Peyer's patch (tissue), 4 donors: ENCODE measurements around the gene RNF217.

Experiments used
- POLR2A ChIP-seq, 2 donors: fragments of 450-650 bp; IDR thresholded peaks; one replicate each; pipeline ENCODE4 v1.5.1; 2017; ENCODE audit warnings: antibody characterized with exemption in 2 of 2, mild to moderate bottlenecking in 2 of 2, moderate library complexity in 2 of 2
- TF ChIP-seq, protein P1 (sequence below), 6 experiments: fragments of 450-650 bp in 4 of 6; fragments of 200-600 bp in 2 of 6; sonication (generic) in 1 of 6; IDR thresholded peaks; one replicate each; pipeline ENCODE4 v1.5.1; 2017 to 2019; ENCODE audit warnings: antibody characterized with exemption in 6 of 6, mild to moderate bottlenecking in 3 of 6, moderate library complexity in 1 of 6

DNA sequence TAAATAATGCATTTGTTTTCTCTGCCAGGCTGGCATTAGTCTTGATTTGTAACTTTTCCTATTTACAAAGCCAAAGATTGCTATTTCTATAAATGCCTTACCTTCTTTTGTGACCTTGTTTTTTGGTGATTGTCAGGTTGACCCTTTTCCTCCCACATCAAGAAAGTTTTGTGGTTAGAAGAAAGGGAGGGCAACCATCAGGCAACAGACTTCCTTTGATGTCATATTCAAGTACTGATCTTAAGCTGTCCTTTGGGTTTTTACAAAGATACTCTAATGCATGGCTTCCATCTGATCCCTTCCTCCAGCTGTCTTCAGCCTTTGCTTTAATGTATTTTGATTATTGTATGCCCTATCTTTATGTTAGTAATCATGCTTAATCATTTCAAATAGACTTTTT is 23.9 kb downstream of the RNF217 start:
- TF ChIP-seq, protein P1, sequence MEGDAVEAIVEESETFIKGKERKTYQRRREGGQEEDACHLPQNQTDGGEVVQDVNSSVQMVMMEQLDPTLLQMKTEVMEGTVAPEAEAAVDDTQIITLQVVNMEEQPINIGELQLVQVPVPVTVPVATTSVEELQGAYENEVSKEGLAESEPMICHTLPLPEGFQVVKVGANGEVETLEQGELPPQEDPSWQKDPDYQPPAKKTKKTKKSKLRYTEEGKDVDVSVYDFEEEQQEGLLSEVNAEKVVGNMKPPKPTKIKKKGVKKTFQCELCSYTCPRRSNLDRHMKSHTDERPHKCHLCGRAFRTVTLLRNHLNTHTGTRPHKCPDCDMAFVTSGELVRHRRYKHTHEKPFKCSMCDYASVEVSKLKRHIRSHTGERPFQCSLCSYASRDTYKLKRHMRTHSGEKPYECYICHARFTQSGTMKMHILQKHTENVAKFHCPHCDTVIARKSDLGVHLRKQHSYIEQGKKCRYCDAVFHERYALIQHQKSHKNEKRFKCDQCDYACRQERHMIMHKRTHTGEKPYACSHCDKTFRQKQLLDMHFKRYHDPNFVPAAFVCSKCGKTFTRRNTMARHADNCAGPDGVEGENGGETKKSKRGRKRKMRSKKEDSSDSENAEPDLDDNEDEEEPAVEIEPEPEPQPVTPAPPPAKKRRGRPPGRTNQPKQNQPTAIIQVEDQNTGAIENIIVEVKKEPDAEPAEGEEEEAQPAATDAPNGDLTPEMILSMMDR (IDR thresholded peaks at IDR 0.05) = no peak
- no peak for TF ChIP-seq POLR2A (IDR thresholded peaks at IDR 0.05)
